Measurements from ENCODE around the gene RAD51B. TPM values are rescaled to one million over a fixed set of nuclear protein-coding genes. Genes with fewer than 3 reads are reported as not detected.

RAD51B gene
- total RNA-seq, 1 experiment from 2014 or later = 16.7 TPM

- no peak overlapping the region for H3K14ac ChIP-seq (ENCODE audit: insufficient read depth, low read length)
- no peaks in the 10 kb centered on the region for H3K9me3 ChIP-seq (ENCODE audit: control insufficient read depth, low read depth, low read length)
- no peak overlapping the region for H3K9ac ChIP-seq (ENCODE audit: extremely low read depth, insufficient read length, low read length)
- Mint-ChIP-seq H3K4me3 (no peak overlapping the region), H3K27me3 (ENCODE audit: low read depth) (peaks cover 4% of the 10 kb centered on the region; the same call in 1 of the 2 replicates), H3K9me3 (no peaks in the 10 kb centered on the region), H3K27ac (no peak overlapping the region), H3K36me3 (ENCODE audit: insufficient read depth in 1 of 3, low read depth in 3 of 3) (no peaks in the 10 kb centered on the region), H3K4me1 (peaks cover 11 to 14% of the 10 kb centered on the region in 2 experiments)
- no peaks in the 10 kb centered on the region for H3K23me2 ChIP-seq (ENCODE audit: insufficient read length, low read depth, low read length, poor library complexity, severe bottlenecking)
- H3K79me1 ChIP-seq (ENCODE audit: insufficient read depth, low read depth, low read length, poor library complexity, severe bottlenecking) = no peaks in the 10 kb centered on the region
- no peak overlapping the region for H4K8ac ChIP-seq (replicated peaks; ENCODE audit: insufficient read length, low read depth, low read length)
- H3K27ac ChIP-seq (ENCODE audit: insufficient read length, low read depth, low read length) = no peak overlapping the region
- H2AK5ac ChIP-seq (ENCODE audit: insufficient read length, low read length) = no peak overlapping the region
- no peak overlapping the region for H3K4me2 ChIP-seq (ENCODE audit: insufficient read depth, insufficient read length, low read length)
- no peaks in the 10 kb centered on the region for H3K27me3 ChIP-seq (ENCODE audit: insufficient read depth, low read length)
- no peak for DNase-seq
- no peak overlapping the region for H3K4ac ChIP-seq (ENCODE audit: low read depth, low read length)
- no peak overlapping the region for H3K18ac ChIP-seq (ENCODE audit: insufficient read length, low read depth, low read length)
- H4K91ac ChIP-seq (ENCODE audit: insufficient read length, low read depth, low read length) = no peak overlapping the region
- H3K79me2 ChIP-seq (ENCODE audit: insufficient read depth, low read length) = no peaks in the 10 kb centered on the region
- no peak overlapping the region for H3K56ac ChIP-seq (ENCODE audit: insufficient read length, low read depth, low read length)
- no peak overlapping the region for H3T11ph ChIP-seq (ENCODE audit: low read length)
- no CpG with 5 or more reads among the region's 5 CpGs for WGBS (ENCODE audit: extremely low coverage, insufficient read length, low lambda C conversion rate)
- TF ChIP-seq, protein P1, sequence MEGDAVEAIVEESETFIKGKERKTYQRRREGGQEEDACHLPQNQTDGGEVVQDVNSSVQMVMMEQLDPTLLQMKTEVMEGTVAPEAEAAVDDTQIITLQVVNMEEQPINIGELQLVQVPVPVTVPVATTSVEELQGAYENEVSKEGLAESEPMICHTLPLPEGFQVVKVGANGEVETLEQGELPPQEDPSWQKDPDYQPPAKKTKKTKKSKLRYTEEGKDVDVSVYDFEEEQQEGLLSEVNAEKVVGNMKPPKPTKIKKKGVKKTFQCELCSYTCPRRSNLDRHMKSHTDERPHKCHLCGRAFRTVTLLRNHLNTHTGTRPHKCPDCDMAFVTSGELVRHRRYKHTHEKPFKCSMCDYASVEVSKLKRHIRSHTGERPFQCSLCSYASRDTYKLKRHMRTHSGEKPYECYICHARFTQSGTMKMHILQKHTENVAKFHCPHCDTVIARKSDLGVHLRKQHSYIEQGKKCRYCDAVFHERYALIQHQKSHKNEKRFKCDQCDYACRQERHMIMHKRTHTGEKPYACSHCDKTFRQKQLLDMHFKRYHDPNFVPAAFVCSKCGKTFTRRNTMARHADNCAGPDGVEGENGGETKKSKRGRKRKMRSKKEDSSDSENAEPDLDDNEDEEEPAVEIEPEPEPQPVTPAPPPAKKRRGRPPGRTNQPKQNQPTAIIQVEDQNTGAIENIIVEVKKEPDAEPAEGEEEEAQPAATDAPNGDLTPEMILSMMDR (conservative IDR thresholded peaks at IDR 0.05) = no peak
- no peak overlapping the region for H2BK5ac ChIP-seq (ENCODE audit: insufficient read length, low read length)
- no peaks in the 10 kb centered on the region for H3K4me1 ChIP-seq (ENCODE audit: insufficient read depth, low read length)
- H4K5ac ChIP-seq (ENCODE audit: insufficient read length, low read depth, low read length) = no peak overlapping the region
- no peak overlapping the region for H2BK120ac ChIP-seq (ENCODE audit: low read depth, low read length, poor library complexity, severe bottlenecking)
- no peak overlapping the region for H2AFZ ChIP-seq (ENCODE audit: low read length)
- no peak overlapping the region for H3K23ac ChIP-seq (ENCODE audit: insufficient read length, low read depth, low read length)
- H4K20me1 ChIP-seq (ENCODE audit: control insufficient read depth, insufficient read depth, insufficient read length) = no peaks in the 10 kb centered on the region
- no peak overlapping the region for H2BK12ac ChIP-seq (ENCODE audit: insufficient read length, low read depth, low read length)
- no peak overlapping the region for H2BK20ac ChIP-seq (ENCODE audit: low read depth, low read length, poor library complexity, severe bottlenecking)
- H2BK15ac ChIP-seq (ENCODE audit: low read depth, low read length) = no peak overlapping the region
Measured at GRCh38 chr14:68271913-68272391, 452.4 kb downstream of the RAD51B start.
